ENCODE measurements around the gene SSTR4. TPM values are rescaled to one million over a fixed set of nuclear protein-coding genes. Genes with fewer than 3 reads are reported as not detected.

Gene SSTR4
- total and polyA plus RNA-seq, 2 donors from 2014 or later = not detected

GRCh38 chr20:23000232-23000947, 34.7 kb upstream of the SSTR4 start:
- H3K4me3 ChIP-seq (ENCODE audit: low read length in 3 of 3) = no peak overlapping the region
- no peaks in the 10 kb centered on the region for H3K36me3 ChIP-seq (ENCODE audit: control insufficient read depth in 2 of 3, insufficient read depth in 3 of 3, low read length in 3 of 3)
- no peak for DNase-seq
- no peak for FAIRE-seq
- H3K9ac ChIP-seq (ENCODE audit: low read length in 3 of 3) = no peak overlapping the region
- intact Hi-C loops (cut with DNase I) = no loop called here
- no peak for TF ChIP-seq CTCF (IDR thresholded peaks at IDR 0.05; ENCODE audit: borderline replicate concordance, extremely low read depth, insufficient read depth)
- no peaks in the 10 kb centered on the region for H3K4me1 ChIP-seq (ENCODE audit: control insufficient read depth in 2 of 3, insufficient read depth in 2 of 3, low read depth in 1 of 3, low read length in 3 of 3)
- no peaks in the 10 kb centered on the region for H3K9me3 ChIP-seq (ENCODE audit: control insufficient read depth in 2 of 3, insufficient read depth in 1 of 3, low read length in 3 of 3)
- H3K27me3 ChIP-seq (ENCODE audit: control insufficient read depth, insufficient read depth, low read length) = no peaks in the 10 kb centered on the region
- no peak overlapping the region for H3K27ac ChIP-seq (ENCODE audit: low read depth in 2 of 2, low read length in 2 of 2)

DNA sequence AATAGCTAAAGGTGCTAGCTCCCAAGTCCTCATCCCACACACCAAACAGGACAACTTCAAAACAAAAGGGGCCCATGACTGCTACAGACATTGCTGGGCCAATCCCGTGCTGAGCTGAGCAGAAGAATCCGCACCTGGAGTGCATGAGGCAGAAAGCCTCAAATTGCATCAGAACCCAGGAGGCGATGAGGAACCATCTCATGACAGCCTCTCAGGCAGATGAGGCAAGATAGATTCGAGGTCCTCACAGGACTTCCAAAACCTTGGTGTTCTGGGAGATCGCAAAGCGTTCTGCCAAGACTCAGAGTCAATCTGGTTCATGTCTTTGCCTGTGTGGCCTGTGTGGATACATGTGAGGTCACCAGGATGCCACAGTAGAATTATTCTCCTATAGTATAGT, 32.8 kb upstream of the SSTR4 start:
- Histone ChIP-seq H3K9ac (ENCODE audit: low read length in 3 of 3) (no peak overlapping the region), H3K27ac (ENCODE audit: low read depth in 2 of 2, low read length in 2 of 2) (no peak overlapping the region), H3K27me3 (ENCODE audit: control insufficient read depth, insufficient read depth, low read length) (no peaks in the 10 kb centered on the region), H3K9me3 (ENCODE audit: control insufficient read depth in 2 of 3, insufficient read depth in 1 of 3, low read length in 3 of 3) (no peaks in the 10 kb centered on the region), H3K4me1 (ENCODE audit: control insufficient read depth in 2 of 3, insufficient read depth in 2 of 3, low read depth in 1 of 3, low read length in 3 of 3) (no peaks in the 10 kb centered on the region), H3K36me3 (ENCODE audit: control insufficient read depth in 2 of 3, insufficient read depth in 3 of 3, low read length in 3 of 3) (no peaks in the 10 kb centered on the region), H3K4me3 (ENCODE audit: low read length in 3 of 3) (no peak overlapping the region)
- FAIRE-seq = no peak
- no peak for DNase-seq
- no peak for TF ChIP-seq CTCF (IDR thresholded peaks at IDR 0.05; ENCODE audit: borderline replicate concordance, extremely low read depth, insufficient read depth)
- intact Hi-C loops (cut with DNase I) = no loop called here

- no peak for DNase-seq
- H3K9me3 ChIP-seq (ENCODE audit: control insufficient read depth in 2 of 3, insufficient read depth in 1 of 3, low read length in 3 of 3) = no peaks in the 10 kb centered on the region
- H3K36me3 ChIP-seq (ENCODE audit: control insufficient read depth in 2 of 3, insufficient read depth in 3 of 3, low read length in 3 of 3) = no peaks in the 10 kb centered on the region
- H3K9ac ChIP-seq (ENCODE audit: low read length in 3 of 3) = no peak overlapping the region
- no peak overlapping the region for H3K4me3 ChIP-seq (ENCODE audit: low read length in 3 of 3)
- FAIRE-seq = no peak
- H3K27me3 ChIP-seq (ENCODE audit: control insufficient read depth, insufficient read depth, low read length) = no peaks in the 10 kb centered on the region
- TF ChIP-seq CTCF (IDR thresholded peaks at IDR 0.05; ENCODE audit: borderline replicate concordance, extremely low read depth, insufficient read depth) = no peak
- no peaks in the 10 kb centered on the region for H3K4me1 ChIP-seq (ENCODE audit: control insufficient read depth in 2 of 3, insufficient read depth in 2 of 3, low read depth in 1 of 3, low read length in 3 of 3)
- intact Hi-C loops (cut with DNase I) = no loop called here
- no peak overlapping the region for H3K27ac ChIP-seq (ENCODE audit: low read depth in 2 of 2, low read length in 2 of 2)
Measured at GRCh38 chr20:23003077-23003635, 32.0 kb upstream of the SSTR4 start.
